Bronchial epithelial cell (primary cell): ENCODE data around the gene YY1. TPM values are rescaled to one million over a fixed set of nuclear protein-coding genes. Genes with fewer than 3 reads are reported as not detected.

Experiments
- DNase-seq: peaks from one replicate; pipeline ENCODE4 v3.0.0-alpha.2; 2010; ENCODE audit warnings: low read depth
- FAIRE-seq: peaks from 2 replicates; lab custom pipeline; 2011; peaks lifted over from hg19 to GRCh38; lab: Jason Lieb, UNC
- H3K27me3 ChIP-seq: 2 replicates; pipeline ENCODE4 v1.5.1; 2011; ENCODE audit warnings: low read length; ENCODE audit not compliant: control insufficient read depth, insufficient read depth
- H3K36me3 ChIP-seq: 2 replicates; pipeline ENCODE4 v1.5.1; 2011; ENCODE audit warnings: low read length; ENCODE audit not compliant: control insufficient read depth, insufficient read depth
- H3K4me3 ChIP-seq: 2 replicates; pipeline ENCODE4 v1.5.1; 2011; ENCODE audit warnings: mild to moderate bottlenecking, low read depth, low read length, control low read depth
- CTCF ChIP-seq: IDR thresholded peaks from 2 replicates; pipeline ENCODE4 v1.5.1; 2011; ENCODE audit warnings: mild to moderate bottlenecking, moderate library complexity, low read length, control low read depth, inconsistent platforms; ENCODE audit not compliant: insufficient read depth, severe bottlenecking
- total RNA-seq: library from RNA; depleted of rRNA; stranded (reverse); fragments of >200 nt; gene quantifications from 2 replicates; pipeline ENCODE4 v1.2.1, GENCODE V29; 2014

The YY1 gene
- total RNA-seq, 1 donor from 2014 or later: 50.5 TPM

GRCh38 chr14:100303925-100304324, 65.0 kb downstream of the YY1 start:
- Histone ChIP-seq H3K4me3 (no peak overlapping the region), H3K36me3 (peaks cover under 1% of the 10 kb centered on the region), H3K27me3 (no peaks in the 10 kb centered on the region)
- TF ChIP-seq CTCF: no peak
- no peak for FAIRE-seq
- no peak for DNase-seq

GRCh38 chr14:100304825-100305323, 65.9 kb downstream of the YY1 start:
- FAIRE-seq (no peak), DNase-seq (peak; percentile 30)
- no peaks in the 10 kb centered on the region for H3K36me3 ChIP-seq
- H3K27me3 ChIP-seq: no peaks in the 10 kb centered on the region
- TF ChIP-seq CTCF: no peak
- peak overlapping the region; percentile 74 for H3K4me3 ChIP-seq

GRCh38 chr14:100305324-100306100, 66.6 kb downstream of the YY1 start:
- no peaks in the 10 kb centered on the region for H3K36me3 ChIP-seq
- DNase-seq (no peak), FAIRE-seq (no peak)
- no peaks in the 10 kb centered on the region for H3K27me3 ChIP-seq
- H3K4me3 ChIP-seq: peak overlapping the region; percentile 74
- no peak for TF ChIP-seq CTCF

- no peak for FAIRE-seq
- peak within 1 kb of the TSS; percentile 74 for H3K4me3 ChIP-seq
- DNase-seq: peak; percentile 40
- no peak for TF ChIP-seq CTCF
- no peaks in the 10 kb centered on the region for H3K36me3 ChIP-seq
- no peaks in the 10 kb centered on the region for H3K27me3 ChIP-seq
Observed at GRCh38 chr14:100306101-100306997, 67.4 kb downstream of the YY1 start, which contains the start of gene SLC25A29. SLC25A29 (minus strand) TSS chr14:100306444; CDS start chr14:100306232, 212 bp downstream.

- DNase-seq: no peak
- TF ChIP-seq CTCF: no peak
- Histone ChIP-seq H3K4me3 (peak overlapping the region; percentile 74), H3K27me3 (no peaks in the 10 kb centered on the region), H3K36me3 (no peaks in the 10 kb centered on the region)
- no peak for FAIRE-seq
Observed at GRCh38 chr14:100306998-100307765, 68.2 kb downstream of the YY1 start.
